IPS-NIHi7 (cell line): ENCODE results near the gene NLRP6.
"Not testable (repeated sequence)": the region's sequence is repeated elsewhere in the genome, so short reads cannot be mapped to it uniquely, and the experiment has no call there.

Experiments used
- DNase-seq: peaks from one replicate; pipeline ENCODE4 v3.0.0; 2012; ENCODE audit warnings: mixed read lengths; ENCODE audit errors: extremely low spot score

NLRP6 gene

DNA sequence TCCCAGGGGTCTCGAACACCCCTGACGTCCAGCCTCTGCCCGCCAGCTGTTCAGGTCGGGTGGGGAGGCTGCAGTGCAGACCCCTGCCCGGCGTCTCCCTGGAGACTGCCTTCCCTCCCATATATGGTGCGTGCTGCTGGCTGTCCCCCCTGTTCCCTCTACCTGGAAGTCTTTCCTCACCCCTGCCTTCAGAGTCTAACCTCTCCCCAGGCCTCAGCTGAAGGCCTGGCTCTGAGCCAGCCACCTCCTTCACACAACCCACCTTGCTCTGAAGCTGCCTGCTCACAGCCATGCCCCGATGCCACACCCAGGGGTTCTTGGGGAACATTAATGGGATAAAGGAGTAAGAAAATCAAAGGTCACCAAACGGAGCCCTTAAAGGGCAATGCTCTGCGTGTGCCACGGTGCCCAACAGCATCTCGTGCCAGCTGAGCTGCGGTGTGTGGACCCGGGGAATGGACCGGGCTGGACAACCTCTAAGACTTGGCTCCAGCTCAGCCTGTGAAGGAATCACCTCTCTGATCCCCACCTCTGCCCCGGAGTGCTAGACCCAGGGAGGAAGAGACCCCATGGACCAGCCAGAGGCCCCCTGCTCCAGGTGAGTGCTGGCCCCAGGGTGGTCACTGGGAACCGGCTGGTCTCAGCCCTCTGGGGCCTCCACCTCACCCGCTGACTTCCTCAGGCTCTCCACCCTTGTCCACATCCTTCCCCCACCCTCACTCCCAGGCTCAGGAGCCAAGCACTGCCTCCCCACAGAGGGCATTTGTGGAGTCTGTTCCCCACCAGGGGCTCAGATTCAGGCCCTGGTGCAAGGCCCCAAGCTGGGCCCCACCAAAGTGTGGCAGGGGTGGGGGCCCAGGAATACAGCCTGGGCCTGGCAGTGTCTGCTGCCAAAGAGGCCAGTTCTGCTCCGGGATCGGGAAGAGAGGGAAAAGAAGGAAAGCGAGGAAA lies at the start of gene NLRP6:
TSS of gene NLRP6 (plus strand) at position 407 of the 951 bp plus-strand sequence. CDS start at position 570, 163 bp downstream.
- DNase-seq: no peak

DNA sequence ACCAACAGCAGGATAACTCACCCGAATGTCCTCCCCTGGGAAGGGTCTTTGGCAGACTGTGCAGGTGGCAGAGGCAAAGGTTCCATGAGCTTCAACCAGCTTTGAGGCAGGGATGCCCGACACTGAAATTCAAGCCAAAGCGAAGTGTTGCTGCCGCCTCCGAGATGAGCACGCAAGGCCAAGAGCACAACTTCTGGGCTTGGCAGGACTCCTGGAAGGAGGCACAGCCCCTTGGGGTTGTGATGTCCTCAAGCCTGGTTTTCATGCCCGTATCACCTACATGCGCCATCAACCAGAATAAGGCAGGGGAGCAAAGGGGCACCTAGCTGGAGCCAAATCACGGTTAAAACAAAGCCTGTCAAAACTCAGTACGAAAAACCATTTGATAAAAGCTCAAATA lies 47.8 kb upstream of the NLRP6 start:
- DNase-seq: no peak

DNA sequence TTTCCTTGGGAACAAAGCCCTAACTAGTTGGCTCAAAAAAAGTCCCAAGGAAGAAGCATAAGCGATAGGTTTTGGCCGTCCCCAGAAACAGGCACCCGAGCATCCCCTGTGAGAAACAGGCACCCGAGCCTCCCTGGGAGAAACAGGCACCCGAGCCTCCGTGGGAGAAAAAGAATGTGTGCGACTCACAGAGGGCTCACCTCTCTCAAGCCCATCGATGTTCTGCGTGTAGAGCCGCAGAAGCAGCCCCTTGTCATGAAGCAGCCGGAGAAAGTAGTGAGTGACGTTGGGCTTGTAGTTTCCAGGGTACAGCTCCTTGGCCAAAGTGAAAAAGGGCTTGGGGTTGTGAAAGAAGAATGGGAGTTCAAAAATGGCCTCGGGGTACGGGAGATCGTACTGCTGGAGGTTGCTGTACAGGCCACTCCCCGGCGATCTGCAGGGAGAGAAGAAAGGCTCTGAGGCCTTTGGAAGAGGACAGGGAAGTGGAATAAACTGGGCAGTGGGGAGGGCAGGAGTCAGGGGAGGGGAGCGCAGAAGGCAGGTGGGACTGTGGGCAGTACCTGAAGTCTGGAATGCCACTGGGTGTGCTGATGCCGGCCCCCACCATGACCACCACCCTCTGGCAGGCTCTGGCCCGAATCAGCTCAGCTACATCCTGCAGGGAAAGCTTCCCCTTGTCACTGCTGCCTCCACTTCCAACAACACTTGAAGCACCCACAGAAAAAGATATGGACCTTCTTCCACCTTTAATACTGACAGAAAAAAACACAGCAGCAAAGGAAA lies 45.2 kb upstream of the NLRP6 start:
- DNase-seq: no peak

DNA sequence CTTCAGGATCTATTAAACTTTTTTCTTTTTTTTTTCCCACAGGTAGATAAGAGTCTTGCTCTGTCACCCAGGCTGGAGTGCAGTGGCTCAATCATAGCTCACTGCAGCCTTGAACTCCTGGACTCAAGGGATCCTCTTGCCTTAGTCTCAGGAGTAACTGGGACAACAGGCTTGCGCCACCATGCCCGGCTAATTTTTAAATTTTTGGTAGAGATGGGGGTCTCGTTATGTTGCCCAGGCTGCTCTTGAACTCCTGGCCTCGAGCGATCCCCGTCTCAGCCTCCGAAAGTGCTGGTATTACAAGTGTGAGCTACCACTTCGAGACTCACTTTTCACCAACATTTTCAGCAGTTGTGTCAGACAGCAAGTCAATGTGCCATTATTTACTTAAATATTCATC lies 43.0 kb upstream of the NLRP6 start:
- no peak for DNase-seq

DNA sequence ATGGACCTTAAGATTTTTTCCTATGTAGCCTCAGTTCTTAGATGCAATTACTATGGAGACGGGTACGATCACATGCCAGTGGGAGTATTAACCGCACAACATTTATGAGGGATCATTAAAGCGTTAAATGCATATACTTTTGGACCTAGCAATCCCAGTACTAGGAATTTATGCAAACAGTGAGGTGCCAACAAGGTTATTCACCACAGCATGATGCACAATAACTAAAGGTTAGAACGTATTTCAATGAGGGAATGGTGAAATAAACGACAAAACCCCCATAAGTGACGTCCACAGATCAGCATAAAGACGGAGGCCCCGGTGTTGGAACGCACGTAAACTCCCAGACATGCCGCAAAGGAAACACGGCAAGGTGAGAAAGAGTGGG lies 42.6 kb upstream of the NLRP6 start:
- DNase-seq: no peak

DNA sequence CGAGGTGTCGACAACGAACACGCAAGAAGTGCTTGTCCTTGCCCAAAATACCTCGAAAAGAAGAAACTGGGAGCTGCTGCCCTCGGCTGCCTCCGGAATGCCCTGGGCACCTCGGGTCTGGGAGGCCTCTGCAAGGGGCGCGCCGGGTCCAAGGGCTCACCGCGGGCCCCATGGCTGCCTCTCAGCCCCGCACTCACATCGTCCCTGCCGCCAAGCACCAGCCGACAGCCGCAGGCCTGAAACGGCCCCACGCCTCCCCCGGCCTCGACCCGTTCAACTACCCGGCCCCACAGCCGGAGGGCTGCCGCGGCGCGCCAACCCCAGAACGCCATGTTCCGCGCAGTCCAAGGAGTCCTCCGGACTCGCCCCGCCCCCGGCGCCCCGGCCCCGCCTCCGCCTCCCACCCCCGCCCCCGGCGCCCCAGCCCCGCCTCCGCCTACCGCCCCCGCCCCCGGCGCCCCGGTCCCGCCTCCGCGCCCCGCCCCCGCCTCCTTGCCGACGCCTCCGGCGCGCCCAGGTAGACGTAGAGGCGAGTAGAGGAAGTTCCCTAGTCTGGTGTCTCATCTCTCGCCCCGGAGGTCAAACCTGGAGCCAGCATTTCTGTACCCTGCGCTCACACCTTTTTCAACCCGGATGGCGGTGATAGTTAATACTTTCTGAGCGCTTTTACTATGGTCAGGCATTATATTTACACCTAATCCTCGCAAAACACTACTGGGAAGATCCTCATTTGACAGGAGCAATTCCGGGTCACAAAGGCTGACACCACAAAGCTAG lies 42.0 kb upstream of the NLRP6 start, which contains the start of gene SIRT3:
TSS of gene SIRT3 (minus strand) at position 346 of the 777 bp plus-strand sequence. CDS start at position 332, 14 bp downstream.
- DNase-seq: peak; percentile 98

DNA sequence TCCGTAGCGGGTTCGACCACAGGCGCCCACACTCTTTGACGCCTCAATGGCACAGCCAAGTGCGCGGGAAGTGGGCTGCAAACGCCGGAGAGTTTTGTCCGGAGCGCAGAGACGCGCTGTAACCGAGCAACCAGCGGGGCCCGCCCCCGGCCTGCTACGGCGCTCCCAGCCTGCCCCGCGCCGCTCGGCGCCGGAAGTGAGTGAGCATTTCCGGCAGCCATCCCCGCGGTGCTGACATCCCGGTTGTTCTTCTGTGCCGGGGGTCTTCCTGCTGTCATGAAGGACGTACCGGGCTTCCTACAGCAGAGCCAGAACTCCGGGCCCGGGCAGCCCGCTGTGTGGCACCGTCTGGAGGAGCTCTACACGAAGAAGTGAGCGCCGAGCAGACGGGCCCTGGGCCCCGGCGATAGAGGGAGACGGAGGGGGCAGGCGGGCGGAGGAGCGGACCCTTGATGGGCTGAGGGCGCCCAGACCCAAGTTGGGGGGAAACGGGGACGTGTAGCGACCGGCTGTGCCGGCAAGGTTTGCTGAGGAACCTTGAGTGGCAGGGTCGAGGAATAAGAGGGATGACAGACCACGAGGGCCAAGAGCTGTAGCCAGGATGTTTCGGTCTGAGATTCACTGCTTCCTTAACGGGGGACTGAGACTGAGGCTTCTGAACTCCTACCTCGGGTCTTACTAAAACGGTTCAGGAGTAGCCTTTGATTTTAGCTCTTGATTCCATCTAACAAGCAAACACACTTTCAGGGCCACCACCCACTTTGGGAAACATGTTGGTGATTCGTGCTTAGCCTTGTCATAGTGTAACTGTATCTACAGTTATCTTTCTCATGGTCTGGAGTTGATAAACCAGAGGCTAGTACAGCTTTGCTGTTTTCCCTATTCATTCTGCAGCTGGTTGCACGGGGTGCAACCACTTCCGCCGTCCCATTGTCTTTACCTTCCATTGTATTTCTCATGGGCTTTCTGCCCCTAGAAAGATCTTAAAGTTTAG lies 41.1 kb upstream of the NLRP6 start, which contains the start of gene PSMD13:
TSS of gene PSMD13 (plus strand) at position 203 of the 994 bp plus-strand sequence. CDS start at position 277, 74 bp downstream.
- DNase-seq: peak; percentile 94

DNA sequence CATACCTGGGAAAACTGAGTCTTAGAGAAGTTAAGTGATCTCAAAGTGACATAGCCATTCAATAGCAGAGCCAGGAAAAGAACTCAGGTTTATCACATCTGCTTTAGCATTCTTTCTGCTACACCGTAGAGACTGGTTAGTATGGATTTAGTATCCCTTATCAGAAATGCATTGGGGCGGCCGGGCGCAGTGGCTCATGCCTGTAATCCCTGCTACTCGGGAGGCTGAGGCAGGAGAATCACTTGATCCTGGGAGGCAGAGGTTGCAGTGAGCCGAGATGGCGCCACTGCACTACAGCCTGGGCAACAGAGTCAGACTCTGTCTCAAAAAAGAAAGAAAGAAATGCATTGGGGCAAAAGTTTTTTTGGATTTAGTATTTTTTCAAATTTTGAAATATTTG lies 39.9 kb upstream of the NLRP6 start:
- DNase-seq: not testable (repeated sequence)

DNA sequence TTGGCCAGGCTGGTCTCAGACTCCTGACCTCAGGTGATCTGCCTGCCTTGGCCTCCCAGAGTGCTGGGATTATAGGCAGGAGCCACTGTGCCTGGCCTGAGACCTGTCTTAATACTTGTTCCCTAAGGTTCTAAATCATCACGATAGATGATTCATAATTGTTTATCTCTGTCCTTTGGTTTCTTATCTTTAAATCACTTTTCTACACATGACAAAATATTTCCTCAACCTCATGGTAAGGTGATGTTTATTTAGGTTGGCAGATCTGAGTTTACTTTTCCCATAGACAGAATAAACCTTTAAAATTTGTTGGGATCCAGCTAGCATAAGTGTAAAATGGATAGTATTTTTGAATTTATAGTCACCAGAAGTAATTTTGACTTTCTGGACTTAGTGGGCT lies 37.9 kb upstream of the NLRP6 start:
- DNase-seq: no peak

DNA sequence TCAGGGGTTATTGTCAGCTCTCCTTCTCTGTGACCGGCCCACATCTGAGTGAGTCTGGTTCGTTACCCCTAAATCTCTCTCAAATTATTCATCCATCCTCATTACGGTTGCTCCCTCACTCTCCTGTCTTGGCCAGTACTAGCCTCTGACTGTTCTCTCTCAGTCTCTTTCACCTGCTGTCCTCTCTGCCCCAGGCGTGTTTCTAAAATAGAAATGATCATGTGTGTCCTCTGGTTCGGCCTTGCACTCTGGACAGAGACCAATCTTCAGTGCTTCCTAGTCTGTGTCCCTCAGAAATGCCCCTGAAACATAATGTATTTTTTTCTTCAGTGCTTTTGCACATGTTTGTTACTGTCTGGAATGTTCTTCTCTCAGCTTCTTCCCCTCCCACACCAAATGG lies 36.6 kb upstream of the NLRP6 start:
- no peak for DNase-seq

DNA sequence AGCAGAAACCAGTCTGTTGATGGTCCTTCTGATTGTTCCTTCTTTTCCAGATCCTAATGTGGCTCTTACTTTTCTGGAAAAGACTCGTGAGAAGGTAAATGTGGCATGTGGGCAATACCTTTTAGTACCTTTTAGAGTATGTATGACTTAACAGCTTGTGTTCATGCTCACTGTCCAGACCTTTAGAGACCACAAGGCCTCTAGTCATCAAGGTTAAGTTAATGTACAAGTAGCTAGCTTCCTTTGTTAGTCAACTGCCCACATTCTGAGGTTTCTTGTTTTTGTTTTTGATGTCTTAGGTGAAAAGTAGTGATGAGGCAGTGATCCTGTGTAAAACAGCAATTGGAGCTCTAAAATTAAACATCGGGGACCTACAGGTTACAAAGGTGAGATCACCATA lies 33.8 kb upstream of the NLRP6 start:
- no peak for DNase-seq

DNA sequence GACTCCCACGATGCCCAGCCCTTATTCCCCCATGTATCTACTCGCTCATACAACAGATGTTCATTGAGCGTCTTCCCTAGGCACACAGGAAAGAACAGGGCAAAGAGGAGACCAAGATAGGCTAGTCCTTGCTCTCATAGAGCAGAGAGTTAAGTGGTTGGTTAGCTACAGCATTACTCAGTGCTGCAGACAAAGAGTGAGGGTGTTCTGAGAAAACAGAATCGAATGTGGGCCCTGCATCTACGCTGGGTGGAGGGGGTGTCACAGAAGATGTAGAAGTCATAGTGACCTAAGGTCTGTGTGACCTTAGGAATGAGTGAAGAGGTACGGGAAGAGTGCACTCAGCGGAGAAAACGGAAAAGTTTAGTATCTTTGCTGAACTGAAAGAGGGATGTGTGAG lies 29.1 kb upstream of the NLRP6 start:
- no peak for DNase-seq

DNA sequence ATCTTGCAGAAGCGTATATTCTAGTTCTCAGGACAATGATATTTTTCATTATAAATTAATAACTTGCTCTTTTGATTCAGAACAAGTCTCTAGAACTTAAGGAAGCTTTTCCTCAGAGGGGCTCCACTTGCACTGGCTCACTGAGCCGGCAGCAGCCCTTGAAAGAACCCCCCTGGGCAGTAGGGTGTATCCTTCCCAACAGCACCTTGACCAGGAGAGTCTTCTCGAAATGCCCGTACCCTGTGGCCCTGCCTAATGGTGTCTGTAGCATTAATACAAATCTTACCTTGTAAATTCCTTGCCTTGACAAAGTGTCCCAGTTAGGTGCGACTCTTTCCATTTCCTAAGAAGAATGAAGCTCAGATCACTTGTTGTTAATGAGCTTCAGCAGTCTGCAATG lies 27.9 kb upstream of the NLRP6 start:
- DNase-seq: no peak

DNA sequence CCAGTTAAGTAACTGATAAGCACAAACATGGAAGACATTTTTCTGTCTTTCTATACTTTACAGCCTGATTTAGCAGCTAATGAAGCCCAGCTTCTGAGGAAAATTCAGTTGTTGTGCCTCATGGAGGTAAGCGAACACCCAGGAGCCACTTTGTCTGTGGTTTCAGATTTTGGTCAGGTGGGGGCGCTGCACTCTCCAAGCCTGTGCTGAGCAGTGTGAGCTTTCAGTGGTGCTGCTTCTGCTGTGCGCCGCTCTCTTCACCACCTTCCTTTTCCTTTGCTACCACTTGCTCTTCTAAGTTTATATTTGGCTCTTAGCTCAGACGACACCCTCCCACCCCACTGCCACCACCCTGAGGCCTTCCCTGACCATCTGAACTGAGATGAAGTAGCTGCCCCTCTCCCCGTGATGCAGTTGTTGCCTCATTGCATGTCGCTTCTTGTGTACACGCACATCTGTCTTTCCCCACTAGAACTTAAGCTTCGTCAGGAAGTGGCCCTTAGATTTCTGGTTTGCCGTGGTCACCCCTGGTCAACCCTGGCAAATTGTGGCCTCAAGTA lies 27.4 kb upstream of the NLRP6 start:
- DNase-seq: peak; percentile 85

DNA sequence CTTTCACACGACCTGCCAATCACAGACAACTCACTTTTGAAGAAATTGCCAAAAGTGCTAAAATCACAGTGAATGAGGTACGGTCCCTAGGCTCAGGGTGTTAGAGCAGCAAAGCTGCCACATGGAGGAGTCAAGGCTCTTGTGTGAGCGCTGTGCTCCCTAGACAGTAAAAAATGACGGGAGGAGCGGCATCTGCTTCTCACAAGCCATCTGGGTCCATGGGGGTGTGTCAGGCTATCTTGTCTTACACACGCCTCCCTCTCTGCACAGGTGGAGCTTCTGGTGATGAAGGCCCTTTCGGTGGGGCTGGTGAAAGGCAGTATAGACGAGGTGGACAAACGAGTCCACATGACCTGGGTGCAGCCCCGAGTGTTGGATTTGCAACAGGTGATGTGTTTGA lies 26.7 kb upstream of the NLRP6 start:
- no peak for DNase-seq

DNA sequence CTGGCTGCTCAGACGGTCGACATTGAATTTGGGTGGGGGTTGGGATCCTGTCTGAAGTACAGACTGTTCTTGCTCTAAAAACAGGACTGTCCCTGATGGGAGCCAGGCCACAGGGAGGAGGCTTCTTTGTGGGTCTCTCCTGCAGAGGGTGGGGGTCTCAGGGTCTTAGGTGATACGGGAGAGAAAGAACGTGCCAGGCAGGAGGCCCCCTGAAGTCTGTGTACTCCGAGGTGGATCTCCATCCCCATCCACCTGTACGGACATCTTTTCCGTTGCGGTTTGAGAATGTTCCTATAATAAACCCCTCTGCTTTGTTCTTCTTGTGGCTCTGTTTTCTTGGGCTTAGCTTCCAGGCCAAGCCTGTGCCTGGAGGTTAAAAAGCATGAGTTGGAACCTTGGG lies 25.5 kb upstream of the NLRP6 start:
- DNase-seq: no peak

DNA sequence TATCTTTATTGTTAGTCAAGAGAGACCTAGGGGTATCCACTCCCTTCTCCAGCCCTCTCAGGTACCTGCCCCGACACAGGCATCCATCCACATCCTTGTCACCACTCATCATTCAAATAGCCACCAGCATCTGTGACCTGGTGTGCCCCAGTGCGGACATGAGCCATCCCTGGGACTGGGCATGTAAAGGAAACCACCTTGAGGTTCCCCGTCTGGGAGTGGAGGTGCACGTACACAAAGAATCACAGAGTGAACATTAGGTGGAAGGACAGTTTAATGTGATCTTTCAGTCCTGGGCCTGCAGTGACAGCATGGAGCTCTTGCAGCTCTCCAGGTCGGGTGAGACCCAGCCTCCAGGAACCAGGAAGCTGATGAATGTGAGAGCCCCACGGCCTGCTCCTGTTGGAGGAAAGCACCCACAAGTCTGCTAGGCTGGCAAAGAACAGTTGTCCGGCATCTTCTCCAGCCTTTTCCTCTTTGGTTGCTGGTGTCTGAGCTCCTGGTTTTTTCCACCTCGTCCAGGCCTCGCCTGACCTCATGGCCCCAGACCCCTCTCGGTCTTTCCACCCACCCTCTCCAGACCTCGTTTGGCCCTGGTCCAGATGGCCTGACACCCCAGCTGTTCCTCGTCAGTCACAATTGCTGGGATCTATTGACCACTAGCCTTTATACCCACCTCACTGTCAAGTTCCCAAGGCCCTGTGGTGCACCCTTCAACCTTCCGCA lies 24.9 kb upstream of the NLRP6 start:
- no peak for DNase-seq

DNA sequence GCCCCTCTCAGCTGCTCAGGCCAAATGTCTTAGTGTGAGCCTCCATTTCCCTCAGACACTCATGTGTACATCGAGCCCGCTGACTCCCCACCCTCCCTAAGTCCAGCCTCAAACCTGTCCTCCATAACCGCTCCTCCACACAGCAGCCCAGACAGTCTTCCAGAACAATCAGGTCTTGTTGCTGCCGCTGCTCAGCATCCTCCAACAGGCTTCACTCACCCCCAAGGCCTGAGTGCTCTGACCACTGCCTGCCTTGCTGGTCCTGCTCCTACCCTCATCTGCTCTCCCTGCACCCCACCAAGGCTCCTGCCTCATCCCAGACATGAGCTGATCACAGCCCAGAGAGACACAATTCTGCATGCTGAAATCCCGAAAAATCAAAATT lies 24.3 kb upstream of the NLRP6 start:
- no peak for DNase-seq

DNA sequence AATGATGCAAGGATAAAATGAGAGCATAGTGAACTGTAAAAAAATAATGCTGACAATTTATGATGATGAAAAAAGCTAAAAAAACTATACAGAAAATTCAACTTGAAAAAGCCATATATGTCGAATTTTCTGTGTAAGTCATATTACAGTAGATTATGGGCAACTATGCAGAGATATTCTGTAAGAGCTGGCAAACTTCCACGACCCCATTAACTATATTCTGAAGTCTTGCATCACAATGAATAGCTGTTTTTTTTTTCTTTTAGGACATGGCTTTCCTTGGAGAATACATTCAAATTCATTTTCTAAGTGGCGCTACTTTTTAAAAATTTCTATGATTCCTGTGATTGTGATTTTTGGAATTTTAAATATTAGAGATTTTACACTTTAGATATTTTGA lies 23.0 kb upstream of the NLRP6 start:
- DNase-seq: no peak

DNA sequence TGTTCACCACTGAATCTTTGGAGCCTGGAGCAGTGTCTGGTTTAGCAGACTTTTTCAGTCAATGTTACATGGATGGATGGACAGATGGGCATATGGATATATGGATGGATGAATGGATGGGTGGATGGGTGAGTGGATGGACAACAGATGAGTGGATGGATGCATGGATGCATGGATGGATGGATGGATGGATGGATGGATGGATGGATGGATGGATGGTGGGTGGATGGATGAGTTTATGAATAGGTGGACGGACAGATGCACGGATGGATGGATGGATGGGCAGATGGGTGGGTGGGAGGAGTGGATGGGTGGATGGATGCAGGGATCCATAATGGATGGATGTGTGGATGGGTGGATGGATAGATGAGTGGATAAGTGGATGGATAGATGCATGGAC lies 22.4 kb upstream of the NLRP6 start:
- no peak for DNase-seq
